Measurements from ENCODE around the gene WRNIP1.

DNA sequence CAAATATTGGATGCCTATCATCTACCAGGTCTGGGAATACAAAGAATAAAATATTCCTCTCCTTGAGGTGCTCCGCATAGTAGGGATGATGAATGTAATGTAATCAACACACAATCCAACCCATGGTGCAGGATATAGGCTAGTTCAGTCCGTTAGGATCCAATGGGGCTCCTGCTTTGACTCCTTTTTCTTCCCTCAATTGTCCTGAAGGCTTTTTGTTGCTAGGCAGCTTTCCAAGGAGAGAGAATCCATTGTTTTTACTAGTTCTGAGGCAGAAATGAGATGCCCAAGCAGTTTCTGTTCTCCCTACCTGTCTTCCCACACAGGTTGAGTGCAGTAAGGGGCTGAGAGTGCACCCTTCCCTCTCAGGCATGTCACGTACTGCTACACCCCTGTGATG lies 12.1 kb downstream of the WRNIP1 start:
- TF ChIP-seq CTCF (IDR thresholded peaks at IDR 0.05; ENCODE audit: insufficient read depth, low read length, poor library complexity, severe bottlenecking) = no peak
- no peak for TF ChIP-seq EZH2phosphoT487 (conservative IDR thresholded peaks at IDR 0.05; ENCODE audit: low read length)
